ENCODE results near the gene STRN4.

The STRN4 gene

GRCh38 chr19:46760363-46760762 is 14.1 kb upstream of the STRN4 start:
- TF ChIP-seq SUZ12 (IDR thresholded peaks at IDR 0.05; ENCODE audit: extremely low read depth, insufficient read depth, insufficient read length): no peak
- TF ChIP-seq ZNF274 (IDR thresholded peaks at IDR 0.05; ENCODE audit: low read depth, low read length): no peak
- TF ChIP-seq YY1 (IDR thresholded peaks at IDR 0.05; ENCODE audit: insufficient read depth, insufficient read length): no peak
- Histone ChIP-seq H3K4me3 (ENCODE audit: insufficient read length, low read depth) (no peak overlapping the region), H3K36me3 (ENCODE audit: insufficient read depth, insufficient read length, low read length) (peaks cover 19% of the 10 kb centered on the region), H3K27me3 (ENCODE audit: insufficient read depth, insufficient read length) (no peaks in the 10 kb centered on the region), H3K4me1 (ENCODE audit: insufficient read depth, insufficient read length) (peaks cover 2% of the 10 kb centered on the region), H3K9ac (ENCODE audit: insufficient read length, low read depth) (no peak overlapping the region), H3K9me3 (ENCODE audit: insufficient read depth, low read length) (no peaks in the 10 kb centered on the region)
- DNase-seq (ENCODE audit: low read depth, low spot score): no peak

GRCh38 chr19:46759817-46760333 is 13.6 kb upstream of the STRN4 start:
- TF ChIP-seq SUZ12 (IDR thresholded peaks at IDR 0.05; ENCODE audit: extremely low read depth, insufficient read depth, insufficient read length): no peak
- TF ChIP-seq YY1 (IDR thresholded peaks at IDR 0.05; ENCODE audit: insufficient read depth, insufficient read length): no peak
- no peak for TF ChIP-seq ZNF274 (IDR thresholded peaks at IDR 0.05; ENCODE audit: low read depth, low read length)
- peaks cover 19% of the 10 kb centered on the region for H3K36me3 ChIP-seq (ENCODE audit: insufficient read depth, insufficient read length, low read length)
- no peaks in the 10 kb centered on the region for H3K27me3 ChIP-seq (ENCODE audit: insufficient read depth, insufficient read length)
- H3K4me3 ChIP-seq (ENCODE audit: insufficient read length, low read depth): no peak overlapping the region
- peaks cover 2% of the 10 kb centered on the region for H3K4me1 ChIP-seq (ENCODE audit: insufficient read depth, insufficient read length)
- no peaks in the 10 kb centered on the region for H3K9me3 ChIP-seq (ENCODE audit: insufficient read depth, low read length)
- no peak overlapping the region for H3K9ac ChIP-seq (ENCODE audit: insufficient read length, low read depth)
- no peak for DNase-seq (ENCODE audit: low read depth, low spot score)

- peaks cover 2% of the 10 kb centered on the region for H3K4me1 ChIP-seq (ENCODE audit: insufficient read depth, insufficient read length)
- H3K9ac ChIP-seq (ENCODE audit: insufficient read length, low read depth): no peak overlapping the region
These were observed 13.0 kb upstream of the STRN4 start for GRCh38 chr19:46759206-46759605.

GRCh38 chr19:46756544-46756888 is 10.3 kb upstream of the STRN4 start:
- Histone ChIP-seq H3K4me3 (ENCODE audit: insufficient read length, low read depth) (no peak overlapping the region), H3K9me3 (ENCODE audit: insufficient read depth, low read length) (no peaks in the 10 kb centered on the region), H3K36me3 (ENCODE audit: insufficient read depth, insufficient read length, low read length) (peaks cover 38% of the 10 kb centered on the region), H3K9ac (ENCODE audit: insufficient read length, low read depth) (no peak overlapping the region), H3K4me1 (ENCODE audit: insufficient read depth, insufficient read length) (peaks cover 2% of the 10 kb centered on the region), H3K27me3 (ENCODE audit: insufficient read depth, insufficient read length) (no peaks in the 10 kb centered on the region)
- no peak for TF ChIP-seq ZNF274 (IDR thresholded peaks at IDR 0.05; ENCODE audit: low read depth, low read length)
- TF ChIP-seq YY1 (IDR thresholded peaks at IDR 0.05; ENCODE audit: insufficient read depth, insufficient read length): no peak
- no peak for TF ChIP-seq SUZ12 (IDR thresholded peaks at IDR 0.05; ENCODE audit: extremely low read depth, insufficient read depth, insufficient read length)
- no peak for DNase-seq (ENCODE audit: low read depth, low spot score)

More at GRCh38 chr19:46759206-46759605, 13.0 kb upstream of the STRN4 start:
- no peaks in the 10 kb centered on the region for H3K27me3 ChIP-seq (ENCODE audit: insufficient read depth, insufficient read length)
- peaks cover 19% of the 10 kb centered on the region for H3K36me3 ChIP-seq (ENCODE audit: insufficient read depth, insufficient read length, low read length)
- DNase-seq (ENCODE audit: low read depth, low spot score): no peak
- TF ChIP-seq ZNF274 (IDR thresholded peaks at IDR 0.05; ENCODE audit: low read depth, low read length) (no peak), YY1 (IDR thresholded peaks at IDR 0.05; ENCODE audit: insufficient read depth, insufficient read length) (no peak), SUZ12 (IDR thresholded peaks at IDR 0.05; ENCODE audit: extremely low read depth, insufficient read depth, insufficient read length) (no peak)
- no peaks in the 10 kb centered on the region for H3K9me3 ChIP-seq (ENCODE audit: insufficient read depth, low read length)
- no peak overlapping the region for H3K4me3 ChIP-seq (ENCODE audit: insufficient read length, low read depth)

- Histone ChIP-seq H3K4me1 (ENCODE audit: insufficient read depth, insufficient read length) (peaks cover 2% of the 10 kb centered on the region), H3K4me3 (ENCODE audit: insufficient read length, low read depth) (no peak overlapping the region), H3K27me3 (ENCODE audit: insufficient read depth, insufficient read length) (no peaks in the 10 kb centered on the region), H3K9ac (ENCODE audit: insufficient read length, low read depth) (no peak overlapping the region), H3K36me3 (ENCODE audit: insufficient read depth, insufficient read length, low read length) (peaks cover 38% of the 10 kb centered on the region), H3K9me3 (ENCODE audit: insufficient read depth, low read length) (no peaks in the 10 kb centered on the region)
- TF ChIP-seq YY1 (IDR thresholded peaks at IDR 0.05; ENCODE audit: insufficient read depth, insufficient read length): no peak
- TF ChIP-seq ZNF274 (IDR thresholded peaks at IDR 0.05; ENCODE audit: low read depth, low read length): no peak
- no peak for TF ChIP-seq SUZ12 (IDR thresholded peaks at IDR 0.05; ENCODE audit: extremely low read depth, insufficient read depth, insufficient read length)
- DNase-seq (ENCODE audit: low read depth, low spot score): no peak
These were observed 9.7 kb upstream of the STRN4 start for GRCh38 chr19:46755853-46756543.

- TF ChIP-seq ZNF274 (IDR thresholded peaks at IDR 0.05; ENCODE audit: low read depth, low read length) (no peak), SUZ12 (IDR thresholded peaks at IDR 0.05; ENCODE audit: extremely low read depth, insufficient read depth, insufficient read length) (no peak), YY1 (IDR thresholded peaks at IDR 0.05; ENCODE audit: insufficient read depth, insufficient read length) (no peak)
- no peak overlapping the region for H3K4me3 ChIP-seq (ENCODE audit: insufficient read length, low read depth)
- peaks cover 2% of the 10 kb centered on the region for H3K4me1 ChIP-seq (ENCODE audit: insufficient read depth, insufficient read length)
- DNase-seq (ENCODE audit: low read depth, low spot score): no peak
- peaks cover 43% of the 10 kb centered on the region for H3K36me3 ChIP-seq (ENCODE audit: insufficient read depth, insufficient read length, low read length)
- H3K27me3 ChIP-seq (ENCODE audit: insufficient read depth, insufficient read length): no peaks in the 10 kb centered on the region
- no peaks in the 10 kb centered on the region for H3K9me3 ChIP-seq (ENCODE audit: insufficient read depth, low read length)
- H3K9ac ChIP-seq (ENCODE audit: insufficient read length, low read depth): no peak overlapping the region
These were observed 9.0 kb upstream of the STRN4 start for GRCh38 chr19:46755077-46755852.
